Adrenal gland (tissue), 5 donors: ENCODE measurements around the gene SNX20.

Source experiments
- CTCF ChIP-seq, 6 experiments: fragments of 450-650 bp in 4 of 6; fragments of 200-600 bp in 2 of 6; sonication (generic) in 1 of 6; IDR thresholded peaks; 1 replicate in 5 of 6; 2 replicates in 1 of 6; pipeline versions ENCODE4 v1.5.1 to v1.8.0; 2016 to 2021; ENCODE audit warnings: antibody characterized with exemption in 6 of 6, mild to moderate bottlenecking in 2 of 6, moderate library complexity in 1 of 6
- POLR2A ChIP-seq, 2 donors: fragments of 450-650 bp; IDR thresholded peaks; one replicate each; pipeline ENCODE4 v1.6.1; 2017; ENCODE audit warnings: antibody characterized with exemption in 2 of 2, mild to moderate bottlenecking in 2 of 2, moderate library complexity in 1 of 2
- donor health status: DM: no; HTN: no; CAD: no.

GRCh38 chr16:50702725-50703124 is 21.6 kb upstream of the SNX20 start:
- TF ChIP-seq POLR2A (IDR thresholded peaks at IDR 0.05) (no peak), CTCF (IDR thresholded peaks at IDR 0.05) (no peak)
